Renal cortex interstitium (tissue), 11 donors: ENCODE measurements around the gene SLC6A5. TPM values are rescaled to one million over a fixed set of nuclear protein-coding genes. Genes with fewer than 3 reads are reported as not detected.
A peak's percentile ranks its signal among the peaks of the same experiment; 100 is the strongest.

Experiments used
- DNase-seq, 11 donors: peaks; one replicate each; pipeline ENCODE4 v3.0.0-alpha.2; 2013; ENCODE audit warnings: low read depth in 9 of 11, low spot score in 4 of 11; ENCODE audit errors: extremely low read depth in 1 of 11
- polyA plus RNA-seq, 3 donors: library from polyadenylated mRNA; unstranded; fragments of 120-200 nt; gene quantifications; one replicate each; pipeline ENCODE4 v1.2.1, GENCODE V29; 2013; ENCODE audit not compliant: insufficient read length in 3 of 3

Gene SLC6A5
- polyA plus RNA-seq, 3 donors: 0.15 to 0.50 (median 0.26) TPM

DNA sequence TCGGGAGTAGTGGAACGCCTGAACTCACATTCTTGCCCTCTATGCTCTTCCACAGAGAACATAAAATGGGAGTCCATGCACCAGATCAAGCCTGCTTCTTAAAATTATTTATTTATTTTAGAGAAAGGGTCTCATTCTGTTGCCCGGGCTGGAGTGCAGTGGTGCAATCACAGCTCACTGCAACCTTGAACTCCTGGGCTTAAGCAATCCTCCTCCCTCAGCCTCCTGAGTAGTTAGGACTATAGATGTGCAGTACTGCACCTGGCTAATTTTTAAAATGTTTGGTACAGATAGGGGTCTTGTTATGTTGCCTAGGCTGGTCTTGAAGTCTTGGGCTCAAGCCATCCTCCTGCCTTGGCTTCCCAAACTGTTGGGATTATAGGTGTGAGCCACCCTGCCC lies 13.0 kb downstream of the SLC6A5 start:
- no peak for DNase-seq

- DNase-seq: no peak
Measured at GRCh38 chr11:20616920-20617319, 17.5 kb downstream of the SLC6A5 start.

DNA sequence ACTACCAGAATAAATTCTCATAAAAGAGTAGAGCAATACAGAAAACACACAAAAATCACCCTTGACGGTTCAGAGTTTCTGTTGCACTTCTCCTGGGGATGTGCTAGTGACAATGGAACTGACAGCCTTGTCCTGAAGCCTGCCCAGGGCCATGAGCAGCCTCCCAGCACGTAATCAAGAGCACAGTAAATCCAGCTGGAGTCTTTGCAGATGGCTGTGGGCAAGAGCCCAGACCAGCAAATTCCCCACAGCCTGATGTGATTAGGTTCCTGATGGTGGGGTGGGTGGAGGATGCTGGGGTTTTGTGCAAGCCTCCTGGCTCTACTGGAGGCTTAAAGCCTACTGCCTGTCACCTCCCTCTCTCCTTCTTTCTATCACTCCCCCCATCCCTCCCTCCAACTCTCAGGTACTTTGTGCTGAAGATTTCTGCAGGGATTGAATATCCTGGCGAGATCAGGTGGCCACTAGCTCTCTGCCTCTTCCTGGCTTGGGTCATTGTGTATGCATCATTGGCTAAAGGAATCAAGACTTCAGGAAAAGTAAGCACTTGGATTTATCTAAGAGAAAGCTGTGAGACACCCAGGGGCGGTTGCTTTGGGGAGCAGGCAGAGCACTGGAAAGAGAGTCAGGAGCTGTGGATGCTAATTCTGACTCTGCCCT lies 18.1 kb downstream of the SLC6A5 start:
- peak in 1 of 11 donors; percentile 20 for DNase-seq

DNA sequence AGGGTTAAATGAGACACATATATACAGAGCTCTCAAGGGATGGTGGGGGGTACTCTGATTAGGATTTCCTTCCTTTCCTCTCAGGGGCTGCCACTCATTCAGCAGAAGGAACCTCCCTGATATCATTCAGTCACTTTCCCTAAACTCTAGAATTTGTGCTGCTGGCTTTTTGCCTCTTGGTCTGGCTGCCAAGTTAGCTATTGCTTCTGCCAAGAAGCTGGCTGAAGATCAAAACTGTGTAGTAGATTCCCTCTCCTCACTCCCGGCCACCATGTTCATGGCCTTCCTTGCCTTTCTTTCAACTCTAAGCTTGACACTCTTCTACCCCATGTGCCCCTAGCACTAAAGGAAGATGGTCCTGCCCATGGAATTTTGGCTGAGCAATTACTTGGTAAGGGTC lies 18.7 kb downstream of the SLC6A5 start:
- DNase-seq: no peak

GRCh38 chr11:20620988-20621387 lies 21.6 kb downstream of the SLC6A5 start:
- DNase-seq: no peak

DNA sequence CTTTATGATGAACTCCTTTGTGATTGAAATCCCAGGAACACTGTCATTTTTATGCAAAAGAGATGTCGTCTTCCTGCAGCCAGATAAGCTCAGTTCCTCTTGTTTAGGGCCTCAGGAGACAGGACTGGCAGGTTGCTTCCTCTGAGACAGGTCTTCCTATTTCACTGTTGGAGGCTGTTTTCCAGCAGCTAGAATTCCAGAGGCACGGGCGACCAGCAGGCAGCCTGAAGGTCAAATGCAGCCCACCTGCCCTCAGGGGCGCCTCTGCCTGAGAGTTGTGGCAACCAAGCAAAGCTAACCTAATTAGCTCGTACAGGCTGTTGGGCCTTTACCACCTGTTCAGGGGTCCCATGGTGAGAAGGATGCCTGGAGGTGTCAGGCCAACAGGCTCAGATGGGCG lies 22.3 kb downstream of the SLC6A5 start:
- no peak for DNase-seq

DNA sequence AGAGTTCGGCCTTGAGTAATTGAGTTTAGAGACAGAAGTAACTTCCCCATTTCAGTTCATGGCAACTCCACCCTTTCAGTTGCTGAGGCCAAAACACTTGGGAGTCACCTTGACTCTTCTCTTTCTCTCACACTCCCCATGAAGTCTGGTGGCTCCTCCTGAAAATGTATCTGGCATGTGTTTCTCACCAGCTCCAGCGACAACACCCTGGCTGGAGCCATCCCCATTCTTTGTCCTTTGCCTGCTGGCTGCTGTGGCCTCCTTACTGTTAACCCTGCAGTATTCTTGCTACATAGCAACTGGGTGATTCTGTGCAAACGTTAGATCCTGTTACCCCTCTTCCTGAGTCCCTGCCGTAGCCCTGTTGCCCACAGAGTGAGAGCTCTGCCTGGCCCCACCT lies 23.8 kb downstream of the SLC6A5 start:
- DNase-seq: no peak

- DNase-seq: no peak
Measured at GRCh38 chr11:20626279-20626678, 26.9 kb downstream of the SLC6A5 start.

- no peak for DNase-seq
Measured at GRCh38 chr11:20627026-20627425, 27.6 kb downstream of the SLC6A5 start.

DNA sequence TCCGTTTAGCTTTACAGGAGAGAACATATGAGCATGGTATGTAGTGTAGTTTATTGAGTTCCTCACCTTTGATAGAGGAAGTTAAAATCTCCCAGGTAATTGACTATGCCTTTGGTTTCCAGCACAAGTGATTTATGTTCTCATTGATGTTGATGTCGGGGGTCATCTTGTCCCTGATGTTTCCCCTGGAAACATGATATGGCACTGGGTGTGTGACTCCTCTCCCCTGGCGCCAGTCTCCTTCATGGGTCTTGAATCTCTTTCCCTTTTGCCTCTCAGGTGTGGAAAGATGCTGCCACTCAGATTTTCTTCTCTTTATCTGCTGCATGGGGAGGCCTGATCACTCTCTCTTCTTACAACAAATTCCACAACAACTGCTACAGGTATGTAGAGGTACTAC lies 28.3 kb downstream of the SLC6A5 start:
- DNase-seq: peak in 2 of 11 donors; percentile 24 to 34

DNA sequence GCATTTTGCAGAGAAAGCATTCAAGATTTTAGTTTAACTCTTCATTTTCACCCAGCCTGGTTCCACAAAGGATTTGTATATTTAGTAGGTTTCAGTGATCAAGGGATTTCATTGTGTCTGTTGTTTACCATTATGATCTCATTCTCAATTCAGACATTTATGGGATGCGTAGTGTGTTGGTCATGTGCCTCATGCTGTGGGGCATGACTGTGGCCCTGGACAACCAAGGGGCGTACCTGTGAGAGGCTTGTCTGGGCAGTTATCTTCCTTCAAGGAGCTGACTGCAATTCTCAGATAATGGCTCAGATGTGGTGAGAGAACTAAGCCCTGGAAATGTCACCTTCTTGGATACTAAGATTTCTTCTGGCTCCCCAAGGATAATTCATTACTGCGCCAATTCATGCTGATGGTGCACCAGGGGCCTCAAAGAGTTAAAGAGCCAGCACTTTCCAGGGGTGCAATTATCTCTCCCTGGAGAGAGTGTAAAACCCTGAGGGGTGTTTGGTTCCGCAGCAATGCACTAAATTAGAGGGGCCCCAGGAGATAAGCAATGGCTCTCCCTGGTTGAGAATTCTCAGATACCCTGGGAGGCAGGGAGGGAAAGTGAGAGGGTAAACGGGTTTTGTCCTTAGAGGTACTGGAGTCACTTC lies 32.2 kb downstream of the SLC6A5 start:
- no peak for DNase-seq

- no peak for DNase-seq
Measured at GRCh38 chr11:20632169-20632532, 32.7 kb downstream of the SLC6A5 start.

GRCh38 chr11:20634044-20634443 lies 34.6 kb downstream of the SLC6A5 start:
- DNase-seq: no peak

GRCh38 chr11:20634781-20635180 lies 35.4 kb downstream of the SLC6A5 start:
- no peak for DNase-seq

GRCh38 chr11:20638074-20638473 lies 38.7 kb downstream of the SLC6A5 start:
- DNase-seq: no peak

DNA sequence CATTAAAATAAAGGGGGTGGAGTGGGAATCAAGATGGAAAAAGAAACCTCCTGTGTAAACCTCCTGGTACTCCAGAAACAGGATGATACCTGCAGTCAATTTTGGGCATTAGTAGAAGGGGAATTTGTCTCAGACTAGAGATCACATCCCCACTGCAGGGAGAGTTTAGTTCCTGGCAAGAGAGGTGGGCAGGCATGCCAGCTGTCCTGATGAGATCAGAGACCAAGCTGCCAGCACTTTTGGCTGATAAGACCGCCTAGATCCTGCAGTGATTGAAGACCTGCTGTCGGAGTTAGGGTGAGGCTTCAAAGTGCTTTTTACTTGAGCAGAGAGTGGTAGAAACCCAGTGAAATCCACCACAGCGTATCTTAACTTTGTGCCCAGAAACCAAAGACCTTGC lies 40.3 kb downstream of the SLC6A5 start:
- no peak for DNase-seq

GRCh38 chr11:20640401-20640800 lies 41.0 kb downstream of the SLC6A5 start:
- DNase-seq: no peak

DNA sequence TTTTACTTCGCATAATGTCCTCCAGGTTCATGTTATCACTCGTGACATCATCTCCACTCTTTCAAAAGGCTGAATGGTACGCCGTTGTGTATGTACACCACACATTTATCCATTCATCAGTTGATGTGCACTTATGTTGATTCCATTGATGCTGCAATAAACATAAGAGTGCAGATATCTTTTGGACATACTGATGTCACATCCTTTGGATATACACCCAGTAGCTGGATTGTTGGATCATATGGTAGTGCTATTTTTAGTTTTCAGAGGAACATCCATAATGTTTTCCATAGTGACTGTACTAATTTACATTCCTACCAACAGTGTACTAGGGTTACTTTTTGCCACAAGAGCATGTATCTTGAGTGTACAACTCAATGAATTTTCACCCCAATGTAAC lies 45.0 kb downstream of the SLC6A5 start:
- no peak for DNase-seq

GRCh38 chr11:20647976-20648565 lies 48.7 kb downstream of the SLC6A5 start:
- DNase-seq: peak in 7 of 11 donors; percentile 33 to 52 (median 43)

GRCh38 chr11:20652150-20652806 lies 52.9 kb downstream of the SLC6A5 start:
- no peak for DNase-seq
